Nephron (organoid): ENCODE results near the gene PARP16.

Source experiments
- H3K27ac Mint-ChIP-seq, 3 experiments: 2 replicates each; pipeline ENCODE4 v1.8.0; 2020; ENCODE audit warnings: mixed read lengths in 3 of 3, mild to moderate bottlenecking in 2 of 3, moderate library complexity in 1 of 3
- H3K27me3 Mint-ChIP-seq: 2 replicates; pipeline ENCODE4 v1.8.0; 2021; ENCODE audit warnings: low read depth, mild to moderate bottlenecking, moderate library complexity, mixed read lengths
- H3K36me3 Mint-ChIP-seq: 2 replicates; pipeline ENCODE4 v1.8.0; 2020; ENCODE audit warnings: low read depth, mixed read lengths
- H3K4me1 Mint-ChIP-seq: 2 replicates; pipeline ENCODE4 v1.8.0; 2020; ENCODE audit warnings: mixed read lengths
- H3K4me3 Mint-ChIP-seq, 3 experiments: 2 replicates each; pipeline ENCODE4 v1.8.0; 2020; ENCODE audit warnings: mild to moderate bottlenecking in 3 of 3, mixed read lengths in 3 of 3, moderate library complexity in 2 of 3
- H3K9me3 Mint-ChIP-seq: 2 replicates; pipeline ENCODE4 v1.8.0; 2020; ENCODE audit warnings: mixed read lengths
- TF ChIP-seq, protein P1 (sequence below), 3 experiments: fragments of 200-600 bp; sonication (generic); IDR thresholded peaks; one replicate each; pipeline ENCODE4 v1.5.0; 2021; ENCODE audit warnings: antibody characterized with exemption in 3 of 3; ENCODE audit not compliant: unreplicated experiment in 3 of 3

PARP16 gene

DNA sequence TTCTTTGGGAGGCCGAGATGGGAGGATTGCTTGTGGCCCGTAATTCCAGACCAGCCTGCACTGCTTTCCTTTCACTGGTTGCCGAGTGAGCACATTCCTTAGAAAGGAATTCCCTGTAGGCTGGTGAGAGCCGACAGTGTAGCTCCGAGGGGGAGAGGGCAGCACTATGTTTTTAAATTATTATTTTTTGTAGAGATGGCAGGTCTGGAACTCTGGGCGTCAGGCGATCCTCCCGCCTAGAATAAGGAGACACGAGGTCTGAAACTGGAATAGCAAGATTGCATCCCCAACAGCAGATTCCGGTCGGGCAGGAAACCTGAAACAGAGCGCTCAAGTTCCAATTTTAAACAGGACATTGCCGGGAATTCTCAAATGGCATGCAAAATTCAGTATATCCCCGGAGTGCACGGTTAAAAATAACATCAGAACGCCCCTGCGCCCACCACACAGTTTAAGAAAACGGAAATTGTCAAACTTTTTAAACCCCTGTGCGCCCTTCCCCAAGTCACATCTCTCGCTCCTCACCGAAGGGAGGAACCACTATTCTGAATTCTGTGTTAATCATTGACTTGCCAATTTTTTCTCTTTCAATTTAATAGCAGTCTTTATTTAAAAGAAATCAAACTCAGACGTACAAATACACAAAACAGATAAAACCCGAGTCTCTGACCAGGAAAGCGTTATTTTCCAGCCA lies 17.2 kb upstream of the PARP16 start:
- peak overlapping the region; percentile 87 to 94 (median 90) for H3K4me3 Mint-ChIP-seq

DNA sequence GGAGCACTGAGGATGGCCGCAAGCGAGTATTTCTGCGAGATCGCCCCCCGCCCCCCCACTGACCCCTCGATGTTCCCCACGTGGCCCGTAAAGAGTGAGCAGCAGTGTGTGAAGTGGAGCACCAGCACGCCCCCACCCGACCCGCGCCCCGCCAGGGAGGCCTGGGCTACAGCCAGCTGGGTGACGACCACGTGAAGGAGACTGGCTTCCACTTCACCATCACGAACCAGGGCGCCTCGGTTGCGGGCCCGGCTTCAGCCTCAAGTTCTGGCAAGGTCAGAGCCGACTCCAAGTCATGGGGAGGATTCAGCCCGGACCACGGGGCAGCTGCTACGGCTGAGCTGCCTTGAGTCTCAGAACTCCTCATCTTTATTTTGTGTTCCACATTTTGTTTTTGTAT lies 15.4 kb upstream of the PARP16 start:
- H3K9me3 Mint-ChIP-seq = no peaks in the 10 kb centered on the region
- H3K4me1 Mint-ChIP-seq = peaks cover 46% of the 10 kb centered on the region
- no peaks in the 10 kb centered on the region for H3K36me3 Mint-ChIP-seq
- H3K4me3 Mint-ChIP-seq = peak overlapping the region in 1 of 3 experiments; percentile 43
- H3K27me3 Mint-ChIP-seq = no peaks in the 10 kb centered on the region
- TF ChIP-seq, protein P1, sequence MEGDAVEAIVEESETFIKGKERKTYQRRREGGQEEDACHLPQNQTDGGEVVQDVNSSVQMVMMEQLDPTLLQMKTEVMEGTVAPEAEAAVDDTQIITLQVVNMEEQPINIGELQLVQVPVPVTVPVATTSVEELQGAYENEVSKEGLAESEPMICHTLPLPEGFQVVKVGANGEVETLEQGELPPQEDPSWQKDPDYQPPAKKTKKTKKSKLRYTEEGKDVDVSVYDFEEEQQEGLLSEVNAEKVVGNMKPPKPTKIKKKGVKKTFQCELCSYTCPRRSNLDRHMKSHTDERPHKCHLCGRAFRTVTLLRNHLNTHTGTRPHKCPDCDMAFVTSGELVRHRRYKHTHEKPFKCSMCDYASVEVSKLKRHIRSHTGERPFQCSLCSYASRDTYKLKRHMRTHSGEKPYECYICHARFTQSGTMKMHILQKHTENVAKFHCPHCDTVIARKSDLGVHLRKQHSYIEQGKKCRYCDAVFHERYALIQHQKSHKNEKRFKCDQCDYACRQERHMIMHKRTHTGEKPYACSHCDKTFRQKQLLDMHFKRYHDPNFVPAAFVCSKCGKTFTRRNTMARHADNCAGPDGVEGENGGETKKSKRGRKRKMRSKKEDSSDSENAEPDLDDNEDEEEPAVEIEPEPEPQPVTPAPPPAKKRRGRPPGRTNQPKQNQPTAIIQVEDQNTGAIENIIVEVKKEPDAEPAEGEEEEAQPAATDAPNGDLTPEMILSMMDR (IDR thresholded peaks at IDR 0.05; ENCODE audit: unreplicated experiment in 3 of 3) = no peak
- H3K27ac Mint-ChIP-seq = peak overlapping the region; percentile 80 to 95 (median 95)

More for the DNA sequence above, 17.2 kb upstream of the PARP16 start:
- TF ChIP-seq, protein P1 (IDR thresholded peaks at IDR 0.05; ENCODE audit: unreplicated experiment in 3 of 3) = peak in 1 of 3 experiments; percentile 89
- Mint-ChIP-seq H3K36me3 (no peaks in the 10 kb centered on the region), H3K27me3 (no peaks in the 10 kb centered on the region), H3K27ac (peak overlapping the region; percentile 100), H3K4me1 (peaks cover 40% of the 10 kb centered on the region), H3K9me3 (no peaks in the 10 kb centered on the region)

DNA sequence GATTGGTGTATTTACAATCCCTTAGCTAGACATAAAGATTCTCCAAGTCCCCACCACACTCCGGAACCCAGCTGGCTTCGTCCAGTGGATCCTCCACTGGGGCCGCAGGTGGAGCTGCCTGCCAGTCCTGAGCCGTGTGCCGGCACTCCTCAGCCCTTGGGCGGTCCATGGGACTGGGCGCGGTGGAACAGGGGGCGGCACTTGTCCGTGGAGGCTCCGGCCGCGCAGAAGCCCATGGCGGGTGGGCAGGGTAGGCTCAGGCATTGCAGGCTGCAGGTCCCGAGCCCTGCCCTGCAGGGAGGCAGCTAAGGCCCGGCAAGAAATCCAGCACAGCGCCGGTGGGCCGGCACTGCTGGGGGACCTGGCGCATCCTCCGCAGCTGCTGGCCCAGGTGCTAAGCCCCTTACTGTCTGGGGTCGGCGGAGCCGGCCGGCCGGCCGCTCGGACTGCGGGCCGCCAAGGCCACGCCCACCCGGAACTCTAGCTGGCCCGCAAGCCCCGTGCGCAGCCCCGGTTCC lies 14.3 kb upstream of the PARP16 start:
- no peaks in the 10 kb centered on the region for H3K36me3 Mint-ChIP-seq
- H3K27ac Mint-ChIP-seq = peak overlapping the region in 2 of 3 experiments; percentile 52 to 80
- no peaks in the 10 kb centered on the region for H3K27me3 Mint-ChIP-seq
- TF ChIP-seq, protein P1 (IDR thresholded peaks at IDR 0.05; ENCODE audit: unreplicated experiment in 3 of 3) = no peak
- peaks cover 43% of the 10 kb centered on the region for H3K4me1 Mint-ChIP-seq
- H3K9me3 Mint-ChIP-seq = no peaks in the 10 kb centered on the region
- H3K4me3 Mint-ChIP-seq = peak overlapping the region in 2 of 3 experiments; percentile 54 to 57

DNA sequence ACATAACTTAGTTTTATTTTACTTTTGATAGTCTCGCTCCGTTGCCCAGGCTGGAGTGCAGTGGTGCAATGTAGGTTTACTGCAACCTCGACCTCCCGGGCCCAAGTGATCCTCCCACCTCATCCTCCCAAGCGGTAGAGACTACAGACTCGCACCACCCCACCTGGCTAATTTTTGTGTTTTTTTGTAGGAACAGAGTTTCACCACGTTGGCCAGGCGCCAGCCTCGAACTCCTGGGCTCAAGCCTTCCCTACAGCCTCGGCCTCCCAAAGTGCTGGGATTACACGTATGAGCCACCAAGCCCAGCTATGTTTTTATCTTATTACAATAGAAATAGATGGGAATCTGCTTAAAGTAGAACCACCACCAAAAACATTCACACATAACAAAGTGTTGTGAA lies 12.0 kb upstream of the PARP16 start:
- Mint-ChIP-seq H3K9me3 (no peaks in the 10 kb centered on the region), H3K27ac (peak overlapping the region; percentile 21 to 77 (median 75)), H3K27me3 (no peaks in the 10 kb centered on the region), H3K36me3 (no peaks in the 10 kb centered on the region), H3K4me1 (peaks cover 29% of the 10 kb centered on the region), H3K4me3 (peak overlapping the region in 1 of 3 experiments; percentile 7)
- TF ChIP-seq, protein P1 (IDR thresholded peaks at IDR 0.05; ENCODE audit: unreplicated experiment in 3 of 3) = no peak

DNA sequence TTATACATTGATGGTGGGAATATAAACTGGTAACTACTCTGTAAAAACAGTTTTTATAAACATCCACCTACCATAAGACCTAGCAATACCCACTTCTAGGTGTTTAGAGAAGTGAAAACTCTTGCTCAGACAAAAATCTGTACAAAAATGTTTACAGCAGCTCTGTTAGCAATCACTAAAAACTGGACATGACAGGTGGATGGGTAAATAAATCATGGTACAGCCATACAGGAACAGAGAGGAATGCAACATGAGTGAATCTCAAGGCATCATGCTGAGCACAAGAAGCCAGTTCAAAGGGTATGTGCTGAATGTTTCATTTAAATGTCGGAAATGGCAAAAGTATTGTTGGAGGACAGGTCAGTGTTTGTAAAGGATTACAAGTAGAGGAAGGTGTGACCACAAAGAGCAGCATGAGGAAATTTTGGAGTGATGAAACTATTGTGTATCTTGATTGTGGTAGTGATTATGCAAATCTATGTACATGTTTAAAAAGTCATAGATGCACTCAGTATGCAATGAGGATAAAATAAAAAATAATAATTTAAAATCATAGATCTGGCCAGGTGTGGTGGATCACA lies 6.3 kb upstream of the PARP16 start:
- H3K27me3 Mint-ChIP-seq = no peaks in the 10 kb centered on the region
- peaks cover 17% of the 10 kb centered on the region for H3K4me1 Mint-ChIP-seq
- H3K4me3 Mint-ChIP-seq = peak overlapping the region in 1 of 3 experiments; percentile 16
- H3K27ac Mint-ChIP-seq = peak overlapping the region; percentile 4 to 37 (median 8)
- H3K36me3 Mint-ChIP-seq = no peaks in the 10 kb centered on the region
- H3K9me3 Mint-ChIP-seq = no peaks in the 10 kb centered on the region
- TF ChIP-seq, protein P1 (IDR thresholded peaks at IDR 0.05; ENCODE audit: unreplicated experiment in 3 of 3) = no peak
